GM19397 (cell line): ENCODE data around the gene MAFF.
"Not testable (repeated sequence)": the region's sequence is repeated elsewhere in the genome, so short reads cannot be mapped to it uniquely, and the experiment has no call there.

Source experiments
- ATAC-seq: cut with Tn5 transposase; IDR thresholded peaks from one replicate; pipeline ENCODE4 v1.9.1; 2021; ENCODE audit warnings: mild to moderate bottlenecking, moderate library complexity; ENCODE audit not compliant: unreplicated experiment

Gene MAFF

DNA sequence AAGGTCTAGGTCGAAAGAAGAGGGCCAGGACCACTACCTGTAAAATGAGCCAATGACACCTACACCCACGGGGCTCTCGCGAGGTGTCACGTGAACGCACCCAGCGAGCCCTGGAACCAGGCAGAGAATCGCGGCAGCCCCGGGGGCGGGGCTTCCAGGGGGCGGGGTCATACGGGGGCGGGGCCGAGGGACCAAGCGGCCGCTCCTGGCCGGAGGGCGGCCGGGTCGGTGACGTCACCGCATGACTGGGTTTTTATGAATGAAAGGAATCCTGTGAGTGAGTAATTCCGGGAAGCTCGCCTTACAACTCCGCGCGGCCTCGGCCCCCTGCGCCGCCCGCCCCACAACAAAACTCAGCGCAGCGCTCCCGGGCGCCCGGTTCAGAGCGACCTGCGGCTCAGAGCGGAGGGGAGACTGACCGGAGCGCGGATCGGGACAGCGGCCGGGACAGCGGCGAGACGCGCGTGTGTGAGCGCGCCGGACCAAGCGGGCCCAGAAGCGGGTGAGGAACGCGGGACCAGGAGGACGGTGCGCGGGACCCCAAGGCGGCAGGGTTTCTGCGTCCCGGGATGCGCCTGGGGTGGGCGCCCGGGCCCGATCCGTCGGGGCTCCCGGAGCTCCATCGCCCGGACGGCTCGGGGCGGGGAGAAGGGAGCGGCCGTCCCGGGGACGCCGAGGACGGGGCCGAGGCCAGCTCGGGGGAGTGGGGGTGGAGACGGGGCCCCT is at the start of gene MAFF:
TSS of gene MAFF (plus strand) at position 284 of the 726 bp plus-strand sequence. CDS start 11,860 bp downstream, outside the sequence.
- peak; percentile 47 for ATAC-seq

DNA sequence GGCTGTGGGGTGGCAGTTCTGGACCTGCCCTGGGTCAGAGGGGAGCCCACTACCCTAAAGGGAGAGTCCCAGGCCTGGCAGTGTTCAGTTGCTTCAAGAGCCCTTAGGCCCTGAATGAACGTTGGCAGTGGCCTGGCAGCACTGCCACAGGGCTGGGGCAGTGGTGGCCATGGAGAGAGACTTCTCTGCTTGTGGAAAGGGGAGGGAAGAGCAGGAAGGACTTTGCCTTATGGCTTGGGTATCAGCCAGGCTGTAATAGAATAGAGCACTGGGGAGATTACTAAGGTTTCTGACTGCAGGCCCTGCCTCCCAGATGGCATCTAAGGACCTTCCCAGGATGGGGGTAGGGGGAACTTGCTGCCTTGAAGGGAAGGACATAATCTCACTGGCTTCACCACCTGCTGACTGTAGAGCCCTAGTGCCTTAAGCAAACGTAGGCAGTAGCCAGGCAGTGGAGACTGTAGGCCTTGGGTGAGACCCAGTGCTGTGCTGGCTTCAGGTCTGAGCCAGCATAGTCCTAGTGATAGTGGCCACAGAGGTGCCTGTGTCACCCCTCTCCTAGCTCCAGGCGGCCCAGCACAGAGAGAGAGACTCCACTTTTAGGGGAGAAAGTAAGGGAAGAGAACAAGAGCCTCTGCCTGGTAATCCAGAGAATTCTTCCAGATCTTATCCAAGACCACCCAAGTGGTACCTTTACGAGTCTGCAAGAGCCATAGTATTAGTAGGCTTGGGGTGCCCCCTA is 47.8 kb upstream of the MAFF start:
- no peak for ATAC-seq

DNA sequence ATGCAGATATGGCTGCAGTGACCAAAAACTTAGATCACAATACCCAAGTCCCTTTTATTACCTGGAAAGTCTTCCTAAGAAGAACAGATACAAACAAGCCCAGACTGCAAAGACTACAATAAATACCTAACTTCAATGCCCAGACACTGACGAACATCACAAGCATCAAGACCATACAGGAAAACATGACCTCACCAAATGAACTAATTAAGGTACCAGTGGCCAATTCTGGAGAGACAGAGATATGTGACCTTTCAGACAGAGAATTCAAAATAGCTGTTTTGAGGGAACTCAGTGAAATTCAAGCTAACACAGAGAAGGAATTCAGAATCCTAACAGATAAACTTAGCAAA is 47.3 kb upstream of the MAFF start:
- ATAC-seq = not testable (repeated sequence)

DNA sequence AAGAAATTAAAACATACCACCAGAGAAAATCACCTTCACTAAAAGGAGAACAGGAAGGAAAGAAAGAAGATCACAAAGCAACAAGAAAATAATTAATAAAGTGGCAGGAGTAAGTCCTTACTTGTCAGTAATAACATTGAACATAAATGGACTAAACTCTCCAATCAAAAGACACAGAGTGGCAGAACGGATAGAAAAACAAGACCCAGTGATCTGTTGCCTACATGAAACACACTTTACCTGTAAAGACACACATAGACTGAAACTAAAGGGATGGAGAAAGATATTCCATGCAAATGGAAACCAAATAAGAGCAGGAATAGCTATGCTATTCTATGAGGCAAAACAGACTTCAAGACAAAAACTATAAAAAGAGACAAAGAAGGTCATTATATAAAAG is 46.1 kb upstream of the MAFF start:
- ATAC-seq = no peak

DNA sequence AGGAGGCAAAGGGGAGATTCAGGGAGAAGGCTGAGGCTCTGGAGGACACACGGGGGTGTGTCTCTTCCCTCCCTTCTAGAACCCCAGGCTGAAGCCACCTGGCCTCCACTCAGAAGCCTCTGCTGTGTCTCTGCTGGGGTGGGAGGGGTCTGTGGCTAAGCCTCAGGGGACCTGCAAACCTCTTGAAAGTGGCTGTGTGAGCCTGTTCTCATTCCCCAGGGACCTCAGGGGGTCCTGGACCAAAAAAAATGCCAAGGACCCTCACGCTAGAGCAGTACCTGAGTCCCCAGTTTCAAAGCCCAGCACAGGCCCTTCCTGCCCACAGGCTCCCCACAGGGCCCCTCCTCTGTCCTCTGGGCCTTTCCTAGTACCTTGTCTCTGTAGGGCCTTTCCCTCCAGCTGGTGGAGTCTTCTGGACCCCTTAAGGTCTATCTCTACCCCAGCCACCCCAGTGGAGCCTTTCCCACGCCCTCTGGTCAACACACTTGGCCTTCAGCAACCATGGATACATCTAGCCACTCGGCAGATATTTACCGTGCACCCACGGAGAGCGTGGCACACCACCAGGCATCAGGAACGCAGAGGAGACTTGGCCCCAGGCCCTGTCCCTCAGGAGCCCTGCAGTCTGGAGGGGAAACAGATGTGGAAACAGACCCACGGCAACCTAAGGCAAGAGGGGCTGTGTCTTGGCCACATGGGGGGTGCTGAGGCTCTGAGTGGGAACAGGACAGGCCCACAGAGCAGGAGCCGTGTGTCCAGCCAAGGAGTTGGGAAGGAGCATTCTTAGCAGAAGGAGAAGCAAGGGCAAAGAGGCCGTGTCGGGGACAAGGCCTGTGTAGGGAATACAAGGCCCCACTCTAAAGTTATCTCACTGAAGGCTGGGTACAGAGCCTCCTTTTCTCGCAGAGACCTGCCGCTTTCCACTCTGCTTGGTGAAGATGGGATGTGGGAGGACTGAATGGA is 38.6 kb upstream of the MAFF start:
- no peak for ATAC-seq

DNA sequence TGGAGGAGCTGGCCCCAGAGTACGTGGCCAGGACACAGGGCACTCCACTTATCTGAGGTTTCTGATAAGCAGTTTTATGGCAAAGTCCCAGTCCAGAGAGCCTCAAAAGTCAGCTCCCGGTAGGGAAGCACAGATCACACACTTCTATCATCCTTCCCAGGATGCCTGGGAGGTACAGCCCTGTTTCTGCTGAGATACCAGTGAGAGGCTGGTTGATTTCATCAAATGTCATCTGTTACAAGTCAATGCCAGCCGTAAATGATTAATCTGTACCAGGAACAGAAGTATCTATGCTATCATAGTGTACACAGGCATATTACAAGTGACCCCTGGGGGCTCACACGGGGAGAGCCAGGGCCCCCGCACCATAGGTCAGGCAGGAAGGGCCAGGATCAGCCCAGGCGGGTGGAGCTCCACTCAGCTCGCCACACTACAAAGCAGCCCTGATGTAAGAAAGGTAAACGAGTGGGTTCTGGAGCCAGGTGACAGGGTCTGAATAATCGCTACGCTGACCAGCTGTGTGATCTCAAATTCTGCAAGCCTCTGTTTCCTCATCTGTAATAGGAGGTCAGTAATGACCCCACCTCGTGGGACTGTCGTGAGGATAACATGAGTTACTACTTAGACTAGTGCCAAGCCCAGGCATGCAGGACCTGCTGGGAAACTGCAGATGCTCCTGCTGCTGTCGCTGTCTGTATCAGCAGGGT is 37.8 kb upstream of the MAFF start:
- ATAC-seq = no peak

DNA sequence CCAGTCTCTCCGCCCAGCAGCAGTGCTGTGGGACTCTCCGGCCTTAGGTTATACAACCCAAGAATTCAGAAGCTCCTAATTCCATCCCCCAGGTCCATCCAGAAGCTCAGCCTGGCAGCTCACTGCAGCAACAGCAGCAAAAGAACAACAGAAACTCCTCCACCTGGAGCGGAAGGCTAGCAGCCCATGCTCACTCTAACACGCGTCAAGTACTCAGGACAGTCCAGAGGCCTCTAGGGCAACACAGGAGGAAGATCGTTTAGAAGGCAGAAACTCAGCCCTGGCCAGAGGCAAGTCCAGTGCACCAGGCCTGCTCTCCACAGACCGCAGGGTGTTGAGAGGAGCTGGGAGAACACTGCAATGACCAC is 37.3 kb upstream of the MAFF start:
- ATAC-seq = no peak

DNA sequence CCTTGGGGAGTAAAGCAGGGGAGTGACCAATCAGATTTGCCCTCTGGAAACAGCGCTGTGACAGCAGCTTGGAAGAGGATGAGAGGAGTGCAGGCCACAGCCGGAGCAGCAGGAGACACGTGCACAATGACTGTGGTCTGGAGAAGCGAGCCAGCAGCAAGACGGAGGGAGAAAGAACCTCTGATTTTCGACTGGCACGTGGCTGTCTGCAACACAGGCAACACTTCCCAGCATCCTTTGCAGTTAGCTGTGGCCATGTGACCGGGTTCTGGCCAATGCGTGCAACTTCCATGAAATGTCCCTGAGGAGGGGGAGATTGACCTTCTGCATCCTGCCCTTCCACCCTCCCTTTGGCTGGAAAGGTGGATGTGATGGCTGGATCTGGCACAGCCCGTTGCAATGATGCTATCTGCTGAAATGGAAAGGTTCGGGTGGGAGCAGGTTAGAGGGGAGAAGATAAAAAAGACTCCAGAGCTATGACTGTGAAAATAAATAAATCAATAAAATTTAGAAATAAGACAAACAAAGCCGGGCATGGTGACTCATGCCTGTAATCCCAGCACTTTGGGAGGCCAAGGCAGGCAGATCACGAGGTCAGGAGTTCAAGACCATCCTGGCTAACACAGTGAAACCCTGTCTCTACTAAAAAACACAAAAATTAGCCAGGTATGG is 35.7 kb upstream of the MAFF start:
- no peak for ATAC-seq

DNA sequence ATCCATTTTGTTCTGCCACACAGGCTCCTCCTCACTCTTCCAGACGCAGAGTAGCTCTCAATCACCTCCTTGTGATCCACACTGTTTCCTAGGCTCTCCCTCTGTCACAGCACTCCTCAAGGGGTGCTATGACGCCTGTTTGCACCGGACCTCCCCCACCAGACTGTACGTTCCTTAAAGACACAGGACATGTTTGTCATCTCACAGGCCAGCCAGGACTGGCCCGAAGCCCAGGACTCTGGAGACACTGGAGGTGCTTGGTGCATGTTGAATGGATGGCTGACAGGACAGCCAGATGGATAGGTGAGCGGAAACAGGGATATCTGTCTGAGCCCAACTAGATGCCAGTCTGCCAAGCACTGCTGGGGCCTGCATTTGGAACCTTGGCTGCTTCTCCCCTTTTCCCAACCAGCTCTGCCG is 33.8 kb upstream of the MAFF start:
- no peak for ATAC-seq

DNA sequence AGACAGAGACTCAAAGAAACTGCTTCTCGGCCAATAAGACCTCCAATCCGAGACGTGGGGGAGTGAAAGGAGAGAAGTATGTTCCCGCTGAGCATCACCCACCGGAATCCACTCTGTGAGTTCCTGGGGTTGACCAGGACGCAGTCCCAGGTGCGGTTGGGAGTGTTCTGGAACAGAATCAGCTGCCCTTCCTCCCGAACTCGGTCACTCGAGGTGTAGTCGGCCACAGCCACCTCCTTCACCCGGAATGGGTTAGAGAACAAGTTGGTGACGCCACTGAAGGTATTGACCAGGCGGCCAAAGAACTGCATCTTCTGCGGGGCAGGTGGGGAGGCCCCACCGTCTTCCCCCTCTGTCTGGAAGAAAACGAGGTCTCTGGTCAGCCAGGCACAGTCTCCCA is 32.7 kb upstream of the MAFF start:
- ATAC-seq = no peak

DNA sequence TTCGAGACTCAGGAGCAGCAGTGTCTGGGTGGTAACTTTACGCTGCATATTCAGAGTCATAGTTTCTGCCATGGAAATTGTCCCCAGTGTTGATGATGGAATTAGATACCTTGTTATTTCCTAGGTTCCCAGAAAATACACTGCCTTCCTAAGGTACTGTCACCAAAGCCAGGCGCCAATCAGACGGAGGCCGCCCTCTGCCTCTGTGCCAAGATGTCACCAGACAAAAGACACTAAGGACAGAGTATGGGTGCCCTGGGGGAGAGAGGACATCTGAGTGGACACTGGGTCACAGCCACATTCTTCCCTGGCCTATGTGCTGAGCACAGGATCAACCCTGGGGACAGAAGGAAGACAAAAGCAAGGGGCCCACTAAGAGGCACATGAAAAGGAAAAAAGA is 31.3 kb upstream of the MAFF start:
- no peak for ATAC-seq

DNA sequence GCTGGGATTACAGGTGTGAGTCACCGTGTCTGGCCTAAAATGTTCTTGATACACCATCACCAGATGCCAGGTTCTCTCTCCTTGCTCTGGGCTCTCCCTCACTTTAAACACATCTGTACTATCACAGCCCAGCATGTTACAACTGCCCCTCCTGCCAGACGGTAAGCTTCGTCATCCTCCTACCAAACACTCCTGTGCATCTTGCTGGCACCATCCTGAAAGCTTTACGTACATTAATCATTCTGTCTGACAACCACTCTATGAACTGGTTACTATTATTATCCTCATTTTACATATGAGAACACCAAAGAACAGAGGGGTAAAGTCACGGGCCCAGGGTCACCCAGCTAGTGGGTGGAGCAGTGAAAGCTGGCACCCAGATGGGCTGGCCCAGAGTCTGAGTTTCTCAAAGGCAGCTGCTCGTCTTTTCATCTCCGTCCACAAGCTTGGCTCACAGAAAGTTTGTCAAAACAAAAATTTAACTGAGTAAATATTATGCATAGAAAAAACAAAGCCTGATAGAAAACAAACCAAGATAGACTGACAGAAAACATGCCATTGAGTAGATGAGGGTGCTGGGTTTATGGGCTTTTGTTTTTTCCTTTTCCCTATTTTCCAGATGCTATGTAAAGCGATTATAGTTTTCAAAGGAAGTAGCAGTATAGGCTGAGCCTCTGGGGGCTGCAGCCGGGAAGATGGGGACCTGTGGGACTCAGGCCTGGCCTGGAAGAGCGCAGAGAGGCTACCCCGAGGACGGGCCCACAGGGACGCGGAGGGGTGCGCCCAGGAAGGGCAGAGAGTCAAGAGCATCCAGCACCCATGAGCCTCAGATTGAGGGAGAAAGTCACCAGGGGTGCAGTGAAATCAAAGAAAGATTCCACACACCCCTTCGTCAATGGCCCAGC is 29.6 kb upstream of the MAFF start:
- no peak for ATAC-seq

DNA sequence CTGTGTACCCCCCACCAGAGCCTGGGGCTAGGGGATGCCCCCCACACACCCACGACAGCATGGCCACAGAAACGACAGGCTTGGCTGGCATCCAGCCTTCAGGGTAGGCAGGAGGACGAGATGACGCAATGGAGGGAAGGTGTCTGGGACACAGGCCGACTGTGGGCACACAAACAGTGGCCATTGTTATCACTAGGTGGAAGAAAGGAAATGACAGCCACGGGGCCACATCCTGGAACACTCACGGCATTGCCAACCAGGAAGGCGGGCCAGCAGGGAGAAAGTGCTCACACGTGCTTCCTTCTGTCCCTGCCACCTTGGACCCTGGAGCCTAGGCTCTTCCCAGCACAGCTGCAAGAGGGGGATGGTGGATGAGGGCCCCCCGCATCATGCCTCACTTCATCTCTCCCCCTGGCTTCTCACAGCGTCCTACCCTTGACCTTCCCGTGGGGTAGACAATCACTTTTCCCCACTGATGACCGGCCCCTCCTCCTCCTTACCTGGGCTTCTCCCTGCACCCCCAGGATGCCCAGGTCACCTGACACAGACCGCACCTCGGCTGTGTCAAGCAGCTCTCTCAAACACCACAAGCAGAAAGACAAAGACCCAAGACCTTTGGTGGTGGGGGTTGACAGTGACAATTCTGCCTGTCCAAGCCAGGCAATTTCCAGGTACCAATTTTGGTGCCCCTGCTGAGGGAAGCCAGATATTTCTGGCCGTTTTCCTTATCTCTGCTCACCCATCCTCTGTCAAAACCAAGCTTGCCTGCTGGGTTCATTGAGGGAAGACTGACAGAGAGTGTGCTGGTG is 28.8 kb upstream of the MAFF start:
- no peak for ATAC-seq

DNA sequence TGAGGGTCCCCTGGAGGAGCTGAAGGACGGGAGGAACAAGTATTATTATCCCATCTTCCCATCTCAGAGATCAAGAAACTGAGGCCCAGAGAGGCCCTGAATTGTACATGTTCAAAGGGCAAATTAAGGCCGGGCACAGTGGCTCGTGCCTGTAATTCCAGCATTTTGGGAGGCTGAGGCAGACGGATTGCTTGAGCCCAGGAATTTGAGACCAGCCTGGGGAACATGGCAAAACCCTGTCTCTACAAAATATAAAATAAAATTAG is 28.2 kb upstream of the MAFF start:
- ATAC-seq = no peak

DNA sequence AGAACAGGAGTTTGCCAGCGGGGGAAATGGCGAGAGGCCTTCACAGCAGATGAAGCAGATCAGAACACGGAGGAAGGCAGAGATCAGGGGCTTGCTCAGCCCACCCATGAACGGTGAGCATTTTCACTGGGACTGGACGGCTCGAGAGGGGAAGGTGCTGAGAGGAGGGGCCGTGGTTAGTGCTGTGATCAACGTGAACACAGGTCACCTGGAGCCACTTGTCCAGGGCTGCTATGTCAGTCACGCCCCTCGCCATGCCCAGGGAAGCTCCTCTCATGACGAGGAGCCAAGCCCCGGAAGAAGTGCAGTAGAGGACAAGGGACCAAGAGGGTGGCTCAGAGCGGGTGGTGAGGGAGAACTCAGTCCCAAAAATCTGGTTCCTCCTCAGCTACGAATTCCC is 27.2 kb upstream of the MAFF start:
- ATAC-seq = no peak

DNA sequence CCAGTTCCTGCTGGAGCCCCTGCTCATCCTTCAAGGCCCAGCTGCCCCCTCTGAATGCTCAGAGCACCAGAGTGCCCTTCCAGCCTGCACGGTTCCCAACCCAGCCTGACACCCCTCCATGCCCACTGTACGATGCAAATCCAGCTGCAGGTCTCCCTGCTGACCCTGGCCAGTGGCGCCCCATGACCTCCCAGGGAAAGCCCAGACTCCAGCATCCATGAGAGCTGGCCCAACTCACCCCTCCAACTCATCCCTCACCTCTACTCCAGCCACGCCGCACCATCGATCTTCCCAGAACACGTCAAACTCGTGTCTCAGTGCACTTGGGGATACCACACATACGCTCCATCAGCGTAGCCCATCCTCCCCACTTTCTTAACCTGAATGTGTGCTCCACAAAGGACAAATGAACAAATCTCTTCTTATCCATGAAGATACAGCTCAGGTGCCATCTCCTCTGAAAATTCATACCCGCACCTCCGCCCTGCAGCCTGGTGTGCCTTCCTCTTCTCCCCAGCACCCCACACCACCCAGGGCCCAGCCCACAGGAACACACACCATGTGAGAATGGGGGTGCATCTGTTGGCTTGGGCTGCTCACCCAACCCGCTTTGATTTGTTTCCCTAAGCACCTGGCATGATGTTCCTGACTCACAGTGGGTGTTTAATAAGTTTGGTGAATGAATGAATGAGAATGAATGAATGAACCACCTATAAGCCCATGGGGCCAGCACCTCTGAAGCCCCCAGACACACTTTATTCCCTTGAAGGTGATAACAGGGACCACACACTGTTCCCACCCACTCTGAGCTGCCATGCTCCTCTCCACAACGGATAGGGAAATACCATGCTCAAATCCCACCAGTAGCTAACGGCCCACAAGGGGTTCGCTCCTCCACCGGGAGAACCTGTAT is 26.3 kb upstream of the MAFF start:
- no peak for ATAC-seq

DNA sequence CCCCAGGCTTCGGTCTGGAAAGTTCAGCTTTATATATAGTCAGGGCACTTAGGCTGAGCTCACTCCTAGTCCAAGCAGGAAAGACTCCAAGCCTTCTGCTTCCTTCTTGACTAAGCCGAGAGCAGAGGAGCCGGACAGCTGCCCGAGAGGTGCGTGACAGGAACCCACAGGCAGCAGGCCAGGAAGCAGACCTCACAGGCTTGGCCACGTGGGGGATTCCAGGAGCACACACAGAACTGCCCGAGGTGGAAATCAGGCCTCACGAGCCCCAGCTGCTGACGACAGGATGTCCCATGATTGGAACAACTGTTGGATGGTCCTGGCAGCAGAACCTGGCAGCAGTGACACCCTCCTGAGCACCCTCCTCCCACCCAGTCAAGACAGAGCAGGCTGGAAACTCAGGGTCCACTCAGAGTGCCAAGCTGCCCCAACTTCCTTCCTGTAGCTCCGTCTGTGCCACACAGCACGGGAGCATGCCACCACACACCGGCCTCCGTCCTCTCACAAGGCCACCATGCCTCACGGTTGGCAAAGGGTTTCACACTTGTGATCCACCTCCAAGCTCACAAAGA is 25.5 kb upstream of the MAFF start:
- no peak for ATAC-seq
